C4-2B (cell line): ENCODE data around the gene POLR2L.

Experiments
- CTCF ChIP-seq: fragments of 450-650 bp; conservative IDR thresholded peaks from 2 replicates; pipeline ENCODE4 v1.5.1; 2017; ENCODE audit warnings: mild to moderate bottlenecking
- ZFX ChIP-seq: fragments of 450-650 bp; IDR thresholded peaks from 2 replicates; pipeline ENCODE4 v1.6.1; 2017

GRCh38 chr11:839875-840617 is 2.3 kb downstream of the POLR2L start:
- no peak for TF ChIP-seq ZFX
- no peak; the same call in 1 of the 2 replicates for TF ChIP-seq CTCF
